Measurements from ENCODE around the gene CCDC159. TPM values are rescaled to one million over a fixed set of nuclear protein-coding genes. Genes with fewer than 3 reads are reported as not detected.

The CCDC159 gene
- polyA plus RNA-seq, 1 of the 3 experiments (the other 2 are of a cell fraction): 25.2 TPM

DNA sequence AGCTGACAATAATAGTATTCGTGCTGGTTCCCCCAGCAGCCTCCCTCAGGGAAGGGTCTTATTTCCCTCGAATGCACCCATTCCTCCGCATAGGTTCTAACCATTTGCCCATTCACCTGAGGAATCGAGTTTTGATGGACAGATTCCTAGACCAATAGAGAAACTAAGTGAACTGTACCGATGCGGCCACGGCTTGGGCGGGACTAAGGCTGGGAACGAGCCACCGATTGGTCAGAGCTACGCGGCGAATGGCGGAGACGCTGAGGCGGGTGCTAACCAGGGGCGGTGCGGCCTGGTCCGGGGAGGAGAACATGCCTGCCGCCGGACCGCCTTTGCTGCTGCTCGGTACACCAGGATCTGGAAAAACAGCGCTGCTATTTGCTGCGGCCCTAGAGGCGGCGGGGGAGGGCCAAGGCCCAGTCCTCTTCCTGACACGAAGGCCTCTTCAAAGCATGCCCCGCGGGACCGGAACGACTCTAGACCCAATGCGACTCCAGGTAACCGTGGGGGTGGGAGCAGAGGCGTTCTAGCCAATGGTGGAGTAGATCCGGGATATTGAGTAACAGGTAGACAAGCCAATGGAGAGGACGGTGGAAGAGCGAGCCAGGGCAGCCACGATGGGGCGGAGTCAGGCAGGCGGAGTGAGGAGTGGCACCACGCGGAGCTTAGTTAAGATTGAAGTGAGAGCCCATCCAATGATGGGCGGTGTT, 28.3 kb downstream of the CCDC159 start, which contains the start of gene SWSAP1:
SWSAP1 (plus strand) TSS at position 234 of the 710 bp plus-strand sequence; CDS start at position 249, 15 bp downstream.
- peak within 1 kb of the TSS; percentile 84 for H3K4me2 ChIP-seq
- peak within 1 kb of the TSS; percentile 88 to 94 for H3K27ac ChIP-seq (ENCODE audit: low read depth in 2 of 2, low read length in 1 of 2)
- H3K27me3 ChIP-seq (ENCODE audit: insufficient read depth): no peaks in the 10 kb centered on the region
- peaks cover 32% of the 10 kb centered on the region for H3F3A ChIP-seq (replicated peaks; ENCODE audit: insufficient read depth)
- H3K9me2 ChIP-seq: no peaks in the 10 kb centered on the region
- DNase-seq: peak; percentile 92
- peak within 1 kb of the TSS; percentile 58 to 62 for H3K4me3 ChIP-seq (ENCODE audit: low read depth in 2 of 2, low read length in 1 of 2)
- H2AFZ ChIP-seq (ENCODE audit: low read depth): peak within 1 kb of the TSS; percentile 70
- under 1% methylated on average over 28 of the region's 44 CpGs for WGBS (ENCODE audit: low lambda C conversion rate)
- no peaks in the 10 kb centered on the region for H3K36me3 ChIP-seq (replicated peaks in 1 of 2; ENCODE audit: control insufficient read depth in 1 of 2, insufficient read depth in 2 of 2, low read length in 1 of 2)
- POLR2A ChIA-PET: interaction anchor here (0.6 to 2.3 kb wide), 19 partner anchors 9 to 1322 kb away, joined by 3 to 28 read pairs (median 4); partner anchors contain the start of genes CCDC159, ECSIT, ELAVL3 and EPOR
- CTCF ChIA-PET: interaction anchor here (0.5 to 5.9 kb wide), 17 partner anchors 8 to 1257 kb away, joined by 3 to 66 read pairs (median 4); partner anchors contain the start of genes EPOR, ODAD3, PRKCSH and RAB3D
- H3K4me1 ChIP-seq (ENCODE audit: control insufficient read depth in 1 of 2, insufficient read depth in 2 of 2, low read depth in 1 of 2, low read length in 1 of 2): peaks cover 16 to 22% of the 10 kb centered on the region in 2 experiments
- H3K79me2 ChIP-seq (ENCODE audit: insufficient read depth): peaks cover 12% of the 10 kb centered on the region
- peak within 1 kb of the TSS; percentile 80 for H3K9ac ChIP-seq
- H3K9me3 ChIP-seq: no peaks in the 10 kb centered on the region
- H4K20me1 ChIP-seq (ENCODE audit: insufficient read depth): no peaks in the 10 kb centered on the region
- TF ChIP-seq POLR2AphosphoS5 (IDR thresholded peaks at IDR 0.05; ENCODE audit: low read depth, low read length) (peak; percentile 73), SIN3A (IDR thresholded peaks at IDR 0.05; ENCODE audit: borderline replicate concordance, low read depth, low read length) (no peak), CHD2 (IDR thresholded peaks at IDR 0.05; ENCODE audit: low read length, partially characterized antibody) (peak; percentile 72), RCOR1 (IDR thresholded peaks at IDR 0.05; ENCODE audit: low read length) (no peak; the same call in 1 of the 2 replicates), ELF1 (IDR thresholded peaks at IDR 0.05) (peak; percentile 70), FOSL2 (IDR thresholded peaks at IDR 0.05; ENCODE audit: borderline replicate concordance, low read depth) (no peak), RFX5 (IDR thresholded peaks at IDR 0.05; ENCODE audit: low read length) (0 out of 2 replicates have a peak, but pooled peaks have one; percentile 25), TCF12 (IDR thresholded peaks at IDR 0.05) (no peak), GABPA (IDR thresholded peaks at IDR 0.05; ENCODE audit: low read depth) (peak; percentile 71), JUND (IDR thresholded peaks at IDR 0.05) (no peak), TAF1 (IDR thresholded peaks at IDR 0.05; ENCODE audit: borderline replicate concordance, low read depth, low read length) (peak; percentile 52; the same call in 1 of the 2 replicates), MXI1 (IDR thresholded peaks at IDR 0.05; ENCODE audit: low read depth, low read length) (peak; percentile 63; the same call in 1 of the 2 replicates), MEF2A (IDR thresholded peaks at IDR 0.05; ENCODE audit: borderline replicate concordance, low read depth) (no peak), EZH2phosphoT487 (IDR thresholded peaks at IDR 0.05; ENCODE audit: borderline replicate concordance, low read depth) (no peak), EP300 (IDR thresholded peaks at IDR 0.05; ENCODE audit: borderline replicate concordance in 1 of 2, low read depth in 1 of 2, low read length in 1 of 2) (no peak)
- TF ChIP-seq, protein P1, sequence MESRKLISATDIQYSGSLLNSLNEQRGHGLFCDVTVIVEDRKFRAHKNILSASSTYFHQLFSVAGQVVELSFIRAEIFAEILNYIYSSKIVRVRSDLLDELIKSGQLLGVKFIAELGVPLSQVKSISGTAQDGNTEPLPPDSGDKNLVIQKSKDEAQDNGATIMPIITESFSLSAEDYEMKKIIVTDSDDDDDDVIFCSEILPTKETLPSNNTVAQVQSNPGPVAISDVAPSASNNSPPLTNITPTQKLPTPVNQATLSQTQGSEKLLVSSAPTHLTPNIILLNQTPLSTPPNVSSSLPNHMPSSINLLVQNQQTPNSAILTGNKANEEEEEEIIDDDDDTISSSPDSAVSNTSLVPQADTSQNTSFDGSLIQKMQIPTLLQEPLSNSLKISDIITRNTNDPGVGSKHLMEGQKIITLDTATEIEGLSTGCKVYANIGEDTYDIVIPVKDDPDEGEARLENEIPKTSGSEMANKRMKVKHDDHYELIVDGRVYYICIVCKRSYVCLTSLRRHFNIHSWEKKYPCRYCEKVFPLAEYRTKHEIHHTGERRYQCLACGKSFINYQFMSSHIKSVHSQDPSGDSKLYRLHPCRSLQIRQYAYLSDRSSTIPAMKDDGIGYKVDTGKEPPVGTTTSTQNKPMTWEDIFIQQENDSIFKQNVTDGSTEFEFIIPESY (IDR thresholded peaks at IDR 0.05; ENCODE audit: borderline replicate concordance, low read depth): no peak
- TF ChIP-seq, protein P2, sequence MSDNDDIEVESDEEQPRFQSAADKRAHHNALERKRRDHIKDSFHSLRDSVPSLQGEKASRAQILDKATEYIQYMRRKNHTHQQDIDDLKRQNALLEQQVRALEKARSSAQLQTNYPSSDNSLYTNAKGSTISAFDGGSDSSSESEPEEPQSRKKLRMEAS (IDR thresholded peaks at IDR 0.05; ENCODE audit: low read depth): peak; percentile 78; the same call in 1 of the 2 replicates
- TF ChIP-seq, protein P3, sequence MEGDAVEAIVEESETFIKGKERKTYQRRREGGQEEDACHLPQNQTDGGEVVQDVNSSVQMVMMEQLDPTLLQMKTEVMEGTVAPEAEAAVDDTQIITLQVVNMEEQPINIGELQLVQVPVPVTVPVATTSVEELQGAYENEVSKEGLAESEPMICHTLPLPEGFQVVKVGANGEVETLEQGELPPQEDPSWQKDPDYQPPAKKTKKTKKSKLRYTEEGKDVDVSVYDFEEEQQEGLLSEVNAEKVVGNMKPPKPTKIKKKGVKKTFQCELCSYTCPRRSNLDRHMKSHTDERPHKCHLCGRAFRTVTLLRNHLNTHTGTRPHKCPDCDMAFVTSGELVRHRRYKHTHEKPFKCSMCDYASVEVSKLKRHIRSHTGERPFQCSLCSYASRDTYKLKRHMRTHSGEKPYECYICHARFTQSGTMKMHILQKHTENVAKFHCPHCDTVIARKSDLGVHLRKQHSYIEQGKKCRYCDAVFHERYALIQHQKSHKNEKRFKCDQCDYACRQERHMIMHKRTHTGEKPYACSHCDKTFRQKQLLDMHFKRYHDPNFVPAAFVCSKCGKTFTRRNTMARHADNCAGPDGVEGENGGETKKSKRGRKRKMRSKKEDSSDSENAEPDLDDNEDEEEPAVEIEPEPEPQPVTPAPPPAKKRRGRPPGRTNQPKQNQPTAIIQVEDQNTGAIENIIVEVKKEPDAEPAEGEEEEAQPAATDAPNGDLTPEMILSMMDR (IDR thresholded peaks at IDR 0.05): no peak
- TF ChIP-seq, protein P4, sequence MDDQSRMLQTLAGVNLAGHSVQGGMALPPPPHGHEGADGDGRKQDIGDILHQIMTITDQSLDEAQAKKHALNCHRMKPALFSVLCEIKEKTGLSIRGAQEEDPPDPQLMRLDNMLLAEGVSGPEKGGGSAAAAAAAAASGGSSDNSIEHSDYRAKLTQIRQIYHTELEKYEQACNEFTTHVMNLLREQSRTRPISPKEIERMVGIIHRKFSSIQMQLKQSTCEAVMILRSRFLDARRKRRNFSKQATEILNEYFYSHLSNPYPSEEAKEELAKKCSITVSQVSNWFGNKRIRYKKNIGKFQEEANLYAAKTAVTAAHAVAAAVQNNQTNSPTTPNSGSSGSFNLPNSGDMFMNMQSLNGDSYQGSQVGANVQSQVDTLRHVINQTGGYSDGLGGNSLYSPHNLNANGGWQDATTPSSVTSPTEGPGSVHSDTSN (IDR thresholded peaks at IDR 0.05): peak; percentile 98
- TF ChIP-seq, protein P5, sequence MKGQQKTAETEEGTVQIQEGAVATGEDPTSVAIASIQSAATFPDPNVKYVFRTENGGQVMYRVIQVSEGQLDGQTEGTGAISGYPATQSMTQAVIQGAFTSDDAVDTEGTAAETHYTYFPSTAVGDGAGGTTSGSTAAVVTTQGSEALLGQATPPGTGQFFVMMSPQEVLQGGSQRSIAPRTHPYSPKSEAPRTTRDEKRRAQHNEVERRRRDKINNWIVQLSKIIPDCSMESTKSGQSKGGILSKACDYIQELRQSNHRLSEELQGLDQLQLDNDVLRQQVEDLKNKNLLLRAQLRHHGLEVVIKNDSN (IDR thresholded peaks at IDR 0.05; ENCODE audit: borderline replicate concordance, low read depth): no peak
- TF ChIP-seq, protein P6, sequence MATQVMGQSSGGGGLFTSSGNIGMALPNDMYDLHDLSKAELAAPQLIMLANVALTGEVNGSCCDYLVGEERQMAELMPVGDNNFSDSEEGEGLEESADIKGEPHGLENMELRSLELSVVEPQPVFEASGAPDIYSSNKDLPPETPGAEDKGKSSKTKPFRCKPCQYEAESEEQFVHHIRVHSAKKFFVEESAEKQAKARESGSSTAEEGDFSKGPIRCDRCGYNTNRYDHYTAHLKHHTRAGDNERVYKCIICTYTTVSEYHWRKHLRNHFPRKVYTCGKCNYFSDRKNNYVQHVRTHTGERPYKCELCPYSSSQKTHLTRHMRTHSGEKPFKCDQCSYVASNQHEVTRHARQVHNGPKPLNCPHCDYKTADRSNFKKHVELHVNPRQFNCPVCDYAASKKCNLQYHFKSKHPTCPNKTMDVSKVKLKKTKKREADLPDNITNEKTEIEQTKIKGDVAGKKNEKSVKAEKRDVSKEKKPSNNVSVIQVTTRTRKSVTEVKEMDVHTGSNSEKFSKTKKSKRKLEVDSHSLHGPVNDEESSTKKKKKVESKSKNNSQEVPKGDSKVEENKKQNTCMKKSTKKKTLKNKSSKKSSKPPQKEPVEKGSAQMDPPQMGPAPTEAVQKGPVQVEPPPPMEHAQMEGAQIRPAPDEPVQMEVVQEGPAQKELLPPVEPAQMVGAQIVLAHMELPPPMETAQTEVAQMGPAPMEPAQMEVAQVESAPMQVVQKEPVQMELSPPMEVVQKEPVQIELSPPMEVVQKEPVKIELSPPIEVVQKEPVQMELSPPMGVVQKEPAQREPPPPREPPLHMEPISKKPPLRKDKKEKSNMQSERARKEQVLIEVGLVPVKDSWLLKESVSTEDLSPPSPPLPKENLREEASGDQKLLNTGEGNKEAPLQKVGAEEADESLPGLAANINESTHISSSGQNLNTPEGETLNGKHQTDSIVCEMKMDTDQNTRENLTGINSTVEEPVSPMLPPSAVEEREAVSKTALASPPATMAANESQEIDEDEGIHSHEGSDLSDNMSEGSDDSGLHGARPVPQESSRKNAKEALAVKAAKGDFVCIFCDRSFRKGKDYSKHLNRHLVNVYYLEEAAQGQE (IDR thresholded peaks at IDR 0.05; ENCODE audit: low read depth, low read length): no peak
